Pancreas (tissue), 10 donors: ENCODE data around the gene VLDLR. TPM values are rescaled to one million over a fixed set of nuclear protein-coding genes. Genes with fewer than 3 reads are reported as not detected.

Source experiments
- ATAC-seq, 4 donors: fragments of 200-7000 bp; cut with Tn5 transposase; one replicate each; pipeline versions ENCODE4 v1.8.0 to v1.9.1; 2020; ENCODE audit warnings: mild to moderate bottlenecking in 4 of 4, moderate library complexity in 4 of 4
- DNase-seq, 6 donors: peaks; one replicate each; pipeline ENCODE4 v3.0.0-alpha.2; 2020
- FAIRE-seq: peaks from 2 replicates; lab custom pipeline; 2012; peaks lifted over from hg19 to GRCh38; lab: Jason Lieb, UNC
- H3K27ac ChIP-seq, 4 donors: fragments of 200-600 bp; sonication (generic); 1 replicate in 3 of 4; 2 replicates in 1 of 4; pipeline versions ENCODE4 v1.5.0 to v1.8.0; 2020
- H3K27me3 ChIP-seq, 4 donors: fragments of 200-600 bp; one replicate each; pipeline ENCODE4 v1.8.0; 2021
- H3K36me3 ChIP-seq, 3 donors: fragments of 200-600 bp; sonication (generic) in 1 of 3; one replicate each; pipeline versions ENCODE4 v1.5.0 to v1.8.0; 2020 to 2021
- H3K4me1 ChIP-seq, 3 donors: fragments of 200-600 bp; one replicate each; pipeline ENCODE4 v1.8.0; 2021
- H3K4me3 ChIP-seq, 4 donors: fragments of 200-600 bp; sonication (generic) in 2 of 4; one replicate each; pipeline versions ENCODE4 v1.5.0 to v1.8.0; 2020 to 2021
- H3K9me3 ChIP-seq, 4 donors: fragments of 200-600 bp; one replicate each; pipeline ENCODE4 v1.8.0; 2021
- CTCF ChIP-seq, 4 donors: fragments of 200-600 bp; sonication (generic) in 3 of 4; IDR thresholded peaks; one replicate each; pipeline versions ENCODE4 v1.5.0 to v1.8.0; 2021; ENCODE audit warnings: antibody characterized with exemption in 4 of 4
- WGBS, 2 donors: extraction: QIAGEN DNeasy Blood & Tissue Kit; methylation state at CpG; one replicate each; pipeline ENCODE4 v1.1.7; 2013; 5-methylcytosine and 5-hydroxymethylcytosine counted together
- intact Hi-C, 3 donors: fragments of 100-400 bp; cut with DNase I; formaldehyde crosslinking; loops; one replicate each; pipeline versions ENCODE4 v1.11.1 to v1.14.2; 2022
- polyA plus RNA-seq, 2 donors: library from polyadenylated mRNA; stranded (reverse); fragments of 200-250 nt; gene quantifications; one replicate each; pipeline ENCODE4 v1.2.3, GENCODE V29; 2013
- total RNA-seq, 6 donors: library from RNA; stranded (reverse); fragmentation: NEBNext Ultra II Directional in 4 of 6; extraction: Animal tissue kit (Norgen Biotek cat#: 25700) in 4 of 6; gene quantifications; one replicate each; pipeline versions ENCODE4 v1.2.1 to v1.2.4, GENCODE V29; 2021 to 2023
- donor health status: healthy with polysubstance abuse.
- donor health status: DM: no; HTN: no; CAD: no; lungs with moderate emphysema.
- donor health status: DM: no; HTN: no; CAD: no.
- donor health status: control.
- donor health status: control.
- donor health status: Bipolar disorder and iron deficiency.
- donor health status: DM: yes; HTN: yes; CAD: no.
- donor health status: DM: no; HTN: no; CAD: no.
- donor health status: DM: no; HTN: no; CAD: no.
- donor health status: DM: yes; HTN: yes; CAD: no.

Gene VLDLR
- total and polyA plus RNA-seq, 8 donors = 7.4 to 34.8 (median 24.0) TPM

- no peak overlapping the region for H3K27ac ChIP-seq
- H3K9me3 ChIP-seq = no peaks in the 10 kb centered on the region
- FAIRE-seq = no peak
Observed at GRCh38 chr9:2673161-2673560, 51.6 kb downstream of the VLDLR start.

GRCh38 chr9:2674141-2674824 lies 52.7 kb downstream of the VLDLR start:
- Histone ChIP-seq H3K9me3 (no peaks in the 10 kb centered on the region), H3K27me3 (no peaks in the 10 kb centered on the region), H3K36me3 (no peaks in the 10 kb centered on the region), H3K27ac (no peak overlapping the region), H3K4me1 (no peaks in the 10 kb centered on the region), H3K4me3 (no peak overlapping the region)
- peak; percentile 83 for FAIRE-seq
- 86 to 89% methylated on average over 9 of the region's 9 CpGs for WGBS, 2 donors
- ATAC-seq = no peak
- TF ChIP-seq CTCF (IDR thresholded peaks at IDR 0.05) = no peak
- intact Hi-C loops = no loop called here
- DNase-seq = no peak

More at GRCh38 chr9:2673161-2673560, 51.6 kb downstream of the VLDLR start:
- DNase-seq (no peak), ATAC-seq (no peak)
- Histone ChIP-seq H3K27me3 (no peaks in the 10 kb centered on the region), H3K4me3 (no peak overlapping the region), H3K4me1 (no peaks in the 10 kb centered on the region), H3K36me3 (no peaks in the 10 kb centered on the region)
- WGBS, 2 donors = 94 to 100% methylated on average over 1 of the region's 3 CpGs
- intact Hi-C loops = no loop called here
- TF ChIP-seq CTCF (IDR thresholded peaks at IDR 0.05) = no peak

- H3K4me1 ChIP-seq = no peaks in the 10 kb centered on the region
- TF ChIP-seq CTCF (IDR thresholded peaks at IDR 0.05) = no peak
- DNase-seq = no peak
- WGBS, 2 donors = 61 to 76% methylated on average over 1 of the region's 1 CpG
- no peaks in the 10 kb centered on the region for H3K27me3 ChIP-seq
- FAIRE-seq = no peak
- H3K27ac ChIP-seq = no peak overlapping the region
- H3K4me3 ChIP-seq = no peak overlapping the region
- intact Hi-C loops = no loop called here
- H3K36me3 ChIP-seq = no peaks in the 10 kb centered on the region
- no peaks in the 10 kb centered on the region for H3K9me3 ChIP-seq
- ATAC-seq = no peak
Observed at GRCh38 chr9:2675834-2676233, 54.2 kb downstream of the VLDLR start.

- no peak overlapping the region for H3K4me3 ChIP-seq
- no peak overlapping the region for H3K27ac ChIP-seq
- no peak for DNase-seq
- no peaks in the 10 kb centered on the region for H3K27me3 ChIP-seq
- no peak for FAIRE-seq
- WGBS, 2 donors = 50 to 55% methylated on average over 4 of the region's 4 CpGs
- no peak for ATAC-seq
- H3K9me3 ChIP-seq = no peaks in the 10 kb centered on the region
- intact Hi-C loops = no loop called here
- no peak for TF ChIP-seq CTCF (IDR thresholded peaks at IDR 0.05)
- no peaks in the 10 kb centered on the region for H3K4me1 ChIP-seq
- no peaks in the 10 kb centered on the region for H3K36me3 ChIP-seq
Observed at GRCh38 chr9:2676466-2676865, 54.9 kb downstream of the VLDLR start.
